Activated CD8-positive, alpha-beta memory T cell treated with anti-CD3 and anti-CD28 coated beads, Interleukin-2, amount 50 U/mL, for 24 hours (primary cell): ENCODE results near the gene PIK3R6.
"Not testable (repeated sequence)": the region's sequence is repeated elsewhere in the genome, so short reads cannot be mapped to it uniquely, and the experiment has no call there.

Experiments used
- DNase-seq: peaks from one replicate; pipeline ENCODE4 v3.0.0-alpha.2; 2020; ENCODE audit errors: extremely low read depth

PIK3R6 gene

DNA sequence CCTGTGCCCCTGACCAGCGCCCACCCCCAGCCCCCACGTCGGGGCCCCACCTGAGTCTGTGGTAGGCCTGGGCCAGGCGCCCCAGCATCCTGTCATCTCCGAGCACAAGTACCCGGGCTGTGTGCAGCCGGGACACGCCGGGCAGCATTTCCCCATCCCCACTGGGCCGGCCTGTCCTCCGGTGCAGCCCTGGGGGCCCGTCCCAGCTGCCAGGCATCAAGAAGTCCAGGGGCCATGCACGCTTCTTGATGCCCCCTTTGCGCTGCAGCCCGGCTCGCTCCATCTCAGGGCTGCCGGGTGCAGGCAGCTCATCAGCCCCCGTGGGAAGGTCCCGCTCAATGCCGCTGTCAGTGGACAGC lies 39.0 kb downstream of the PIK3R6 start:
- no peak for DNase-seq

DNA sequence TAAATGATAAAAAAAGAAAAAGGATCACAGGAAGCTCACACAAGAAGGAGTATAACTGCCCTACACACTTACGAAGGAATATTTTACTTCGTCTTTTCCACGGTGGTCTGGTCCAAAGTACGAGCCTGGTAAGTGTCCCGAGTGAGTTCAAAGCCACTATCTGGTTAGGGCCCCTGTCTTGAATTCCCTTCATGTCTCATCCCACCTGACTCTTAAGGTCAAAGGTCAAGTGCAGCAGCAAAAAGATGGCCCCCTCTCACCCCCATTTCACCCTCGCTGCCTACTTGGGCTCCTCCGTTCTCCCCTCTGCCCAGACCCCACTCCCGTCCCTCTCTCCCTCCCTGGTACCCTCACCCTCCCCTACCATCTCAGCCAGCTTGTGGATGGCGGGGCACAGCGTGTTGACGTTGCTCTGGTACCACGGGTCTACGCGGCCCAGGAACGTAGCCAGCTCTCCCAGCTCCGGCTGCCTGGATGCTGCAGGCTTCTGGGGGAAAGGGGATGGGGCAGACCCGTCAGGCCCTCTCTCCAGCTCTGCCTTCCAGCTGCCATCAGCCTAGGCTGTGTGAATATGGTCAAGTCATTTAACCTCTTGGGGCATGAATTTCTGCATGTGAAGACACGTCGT lies 40.6 kb downstream of the PIK3R6 start:
- DNase-seq, result no peak

DNA sequence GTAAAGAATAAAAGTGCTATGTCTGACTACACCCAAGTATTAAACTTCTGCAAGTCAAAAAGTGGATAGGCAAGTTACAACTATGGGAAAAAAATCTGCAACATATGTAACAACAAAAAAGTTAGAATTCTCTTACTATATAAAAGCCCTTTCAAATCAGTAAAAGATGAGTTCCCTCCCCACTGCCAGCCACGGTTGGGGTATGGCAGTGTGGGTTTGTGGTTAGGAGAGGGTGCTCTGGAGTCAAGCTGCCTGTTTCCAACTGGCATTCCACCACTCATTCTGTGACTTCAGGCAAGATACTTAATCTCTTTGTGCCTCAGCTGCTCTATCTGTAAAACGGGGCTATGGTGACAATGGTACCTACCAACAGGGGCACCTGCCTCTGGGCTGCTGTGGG lies 41.7 kb downstream of the PIK3R6 start:
- no peak for DNase-seq

DNA sequence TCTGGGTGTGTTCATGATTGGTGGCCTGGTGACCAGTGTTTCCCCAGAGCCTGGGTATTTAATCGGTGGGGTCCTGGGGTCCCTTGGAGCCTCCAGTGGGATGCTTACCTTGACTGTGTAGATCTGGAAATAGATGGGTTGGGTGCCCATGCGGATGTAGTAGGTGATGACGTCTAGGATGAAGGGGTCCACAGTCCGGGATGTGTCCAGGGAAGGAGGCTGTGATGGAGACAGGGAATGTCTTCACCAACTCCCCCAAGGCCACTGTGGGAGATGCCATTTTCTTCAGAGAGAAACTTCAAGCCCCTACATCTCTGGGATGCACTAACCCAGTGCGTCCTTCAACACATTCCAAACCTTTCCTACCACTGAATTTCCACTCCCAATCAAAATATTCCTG lies 44.2 kb downstream of the PIK3R6 start:
- DNase-seq, result no peak

DNA sequence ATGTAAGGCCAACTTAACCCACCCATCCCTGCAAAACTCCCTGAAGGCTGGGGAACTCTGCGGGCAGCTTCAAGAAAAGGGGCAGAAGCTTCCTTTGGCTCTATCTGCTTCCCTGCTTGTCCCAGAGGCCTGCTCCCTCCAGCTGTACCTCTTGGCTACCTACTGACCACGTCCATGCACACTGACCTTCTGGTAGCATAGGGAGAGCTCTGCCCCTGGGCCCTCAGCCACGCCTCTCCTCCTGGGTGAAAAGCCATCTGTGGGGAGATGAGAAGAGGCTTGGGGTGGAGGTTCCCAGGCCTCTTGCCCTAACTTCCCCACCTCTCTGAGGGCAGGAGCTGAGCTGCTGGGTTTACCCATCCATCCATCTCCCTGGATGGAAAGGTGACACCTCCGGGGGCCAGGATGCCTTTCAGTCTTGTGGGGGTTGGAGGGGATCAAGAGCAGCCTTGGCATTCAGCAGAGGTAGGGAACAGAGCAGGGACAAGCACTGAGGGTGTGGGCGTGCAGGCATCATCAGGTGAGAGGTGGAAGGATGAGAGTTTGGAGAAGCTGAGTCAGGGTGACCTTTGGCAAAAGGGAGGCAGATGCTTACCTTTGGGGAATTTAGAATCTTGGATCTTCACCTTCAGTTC lies 45.0 kb downstream of the PIK3R6 start:
- DNase-seq, result no peak

DNA sequence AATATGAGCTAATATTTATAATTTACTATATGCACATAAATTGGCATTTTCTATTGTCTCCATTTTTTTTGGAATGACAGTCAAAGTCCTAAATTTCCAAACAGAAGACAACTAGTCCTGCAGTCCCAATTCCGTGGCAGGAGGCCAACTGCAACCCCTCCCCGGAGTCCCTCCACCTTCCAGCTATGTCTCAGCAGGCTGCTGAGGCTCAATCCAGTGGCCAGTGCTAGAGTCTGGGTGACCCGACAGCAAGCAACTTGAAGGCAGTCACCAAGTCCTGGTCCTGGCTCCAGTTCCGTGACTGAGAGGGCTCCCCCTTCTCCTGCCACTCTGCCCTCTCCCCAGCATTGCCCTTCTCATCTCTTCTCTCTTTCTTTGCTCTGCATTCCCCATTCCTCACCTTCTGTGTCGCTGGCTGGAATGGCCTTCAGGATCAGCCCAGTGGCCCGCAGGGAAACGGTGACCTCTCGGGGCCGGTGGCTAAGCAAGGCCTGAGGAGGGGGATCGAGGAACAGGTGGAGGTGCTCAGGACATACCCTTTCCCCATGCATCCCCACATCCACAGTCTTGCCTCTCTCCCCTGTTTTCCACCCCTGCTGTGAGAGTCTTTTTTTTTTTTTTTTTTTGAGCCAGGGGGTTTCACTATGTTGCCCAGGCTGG lies 45.9 kb downstream of the PIK3R6 start:
- no peak for DNase-seq

DNA sequence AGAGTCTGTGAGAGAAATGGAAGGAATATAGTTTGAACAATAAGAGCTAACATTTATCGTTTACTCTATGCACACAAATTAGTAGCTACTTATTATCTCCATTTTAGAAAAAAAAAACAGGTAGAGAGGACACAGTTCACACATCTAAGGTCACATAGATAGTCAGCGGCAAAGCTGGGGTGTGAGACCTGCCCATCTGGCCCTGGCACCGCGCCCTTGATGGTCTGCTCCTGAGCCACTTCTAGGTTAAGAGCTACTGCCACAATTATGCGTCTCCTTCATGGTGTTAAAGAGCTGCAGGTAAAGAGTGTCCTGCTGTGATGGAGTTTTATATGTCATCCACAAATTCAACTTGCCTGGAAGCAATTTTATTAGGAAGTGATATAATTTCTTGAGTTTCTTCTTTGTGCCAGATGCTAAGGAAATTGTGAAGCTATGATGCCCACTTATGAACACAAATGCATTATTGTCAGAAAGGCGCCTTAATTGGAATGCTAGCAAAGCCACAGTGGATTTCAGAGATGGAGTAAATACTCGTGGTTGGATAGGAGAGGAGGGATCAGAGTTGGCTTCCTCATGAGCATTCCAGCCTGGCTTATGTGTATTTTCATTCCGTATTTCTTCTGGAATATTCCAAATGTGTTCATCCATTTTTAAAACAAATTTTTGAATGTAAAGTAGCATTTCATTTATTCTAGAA lies 47.0 kb downstream of the PIK3R6 start:
- DNase-seq, result no peak

DNA sequence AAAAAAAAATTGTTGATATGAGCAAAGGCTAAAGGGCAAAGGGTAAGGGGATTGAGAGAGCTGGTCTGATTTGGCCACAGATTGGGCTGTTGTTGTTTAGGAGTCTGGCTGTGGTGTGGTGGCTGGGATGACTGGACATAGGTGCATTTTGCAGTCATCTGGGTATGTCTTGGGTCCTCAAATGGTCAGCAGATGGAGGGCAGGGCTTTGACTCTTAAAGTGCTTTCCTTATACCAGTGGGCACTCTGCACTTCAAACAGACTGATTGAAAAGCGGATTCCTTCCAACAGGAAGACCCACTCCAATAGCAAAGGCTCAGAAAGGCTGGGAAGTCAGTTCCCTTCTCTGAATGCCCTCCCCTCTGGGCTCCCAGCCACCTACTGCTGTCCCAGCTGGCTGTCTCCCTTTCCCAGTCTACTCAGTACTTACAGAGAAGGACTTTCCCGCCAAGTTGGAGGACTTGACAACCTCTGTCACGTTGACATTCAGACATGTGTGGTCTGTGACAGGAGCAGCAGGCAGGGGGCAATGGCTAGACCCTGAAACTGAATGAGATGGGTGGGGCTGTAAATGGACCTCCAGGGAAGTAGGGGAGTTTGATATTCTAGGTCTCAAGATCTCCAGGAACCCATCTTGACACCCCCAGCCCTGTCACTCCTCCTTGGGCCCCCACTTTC lies 48.7 kb downstream of the PIK3R6 start:
- DNase-seq, result no peak

DNA sequence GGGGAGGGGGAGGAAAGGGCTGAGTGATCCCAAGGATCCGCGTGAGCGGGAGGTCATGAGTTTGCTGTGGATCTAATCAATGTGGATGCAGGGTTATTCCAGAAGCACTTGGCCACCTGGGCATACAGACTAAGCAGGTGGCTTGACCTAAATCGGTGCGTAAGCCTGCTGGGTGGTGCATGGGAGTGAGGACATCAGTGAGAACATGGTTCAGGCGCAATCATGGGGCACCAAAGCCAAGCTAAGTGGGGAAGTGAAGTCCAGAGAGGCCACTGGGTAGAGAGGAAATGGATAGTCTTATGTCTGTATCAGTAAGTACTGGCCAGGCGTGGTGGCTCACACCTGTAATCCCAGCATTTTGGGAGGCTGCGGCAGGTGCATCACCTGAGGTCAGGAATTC lies 49.4 kb downstream of the PIK3R6 start:
- DNase-seq, result no peak

DNA sequence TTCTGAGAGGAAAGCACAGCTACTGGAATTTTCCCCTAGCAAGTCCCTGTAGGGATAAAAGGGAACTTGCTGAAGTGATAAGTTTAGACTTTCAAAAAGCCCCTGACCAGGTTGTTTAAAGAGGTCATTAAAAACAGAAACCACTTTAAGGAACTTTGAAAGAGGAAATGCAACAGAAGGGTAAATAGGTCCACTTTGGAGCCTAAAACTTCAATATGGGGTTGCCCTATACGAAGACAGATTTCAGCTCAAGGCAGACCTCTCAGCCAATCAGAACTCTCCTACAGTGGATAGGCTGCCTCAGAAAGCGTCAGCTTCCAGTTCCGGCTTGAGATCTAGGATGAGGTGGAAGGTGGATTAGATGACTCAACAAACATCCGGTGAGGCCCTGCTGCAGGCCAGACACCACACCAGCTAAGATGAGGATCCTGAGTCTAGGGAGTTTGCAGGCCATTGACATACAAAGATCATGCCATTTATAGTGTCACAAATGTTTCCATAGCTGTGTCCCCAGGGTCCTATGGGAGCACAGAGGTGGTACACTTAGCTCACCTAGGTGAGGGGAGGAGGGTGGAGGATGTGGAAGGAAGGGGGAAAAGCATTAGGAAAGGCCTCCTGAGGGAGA lies 60.4 kb downstream of the PIK3R6 start:
- DNase-seq, result no peak

DNA sequence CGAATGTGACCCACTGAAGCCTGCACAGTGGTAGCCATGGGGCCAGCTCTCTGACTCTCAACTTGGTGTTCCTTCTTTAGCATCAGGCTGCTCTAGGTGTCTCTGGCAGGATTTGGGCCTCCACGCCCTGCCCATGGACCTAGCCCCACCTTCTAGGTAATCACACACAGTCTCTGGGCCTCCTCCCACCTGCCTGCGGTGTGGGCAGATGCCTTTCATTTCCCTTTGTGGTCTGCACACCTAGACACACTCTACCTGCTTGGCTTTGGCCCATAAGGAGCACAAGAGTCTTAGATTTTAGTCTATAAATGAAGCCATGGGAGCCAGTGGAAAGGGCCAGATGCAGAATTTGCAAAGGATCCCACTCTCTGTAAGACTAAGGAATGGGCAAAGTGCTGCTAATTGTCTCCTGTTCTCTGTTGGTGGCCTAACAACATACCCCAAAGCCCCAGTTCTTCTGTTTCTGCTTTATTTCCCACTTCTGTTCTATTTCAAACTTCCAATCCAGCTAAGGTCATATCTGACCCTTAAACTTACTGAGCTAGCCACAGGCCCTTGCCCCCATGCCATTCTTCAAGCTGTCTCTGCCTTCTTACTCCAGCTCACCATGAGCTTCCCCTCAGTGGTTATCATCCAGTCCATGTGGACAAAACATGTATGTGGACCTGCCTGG lies 61.1 kb downstream of the PIK3R6 start:
- no peak for DNase-seq

DNA sequence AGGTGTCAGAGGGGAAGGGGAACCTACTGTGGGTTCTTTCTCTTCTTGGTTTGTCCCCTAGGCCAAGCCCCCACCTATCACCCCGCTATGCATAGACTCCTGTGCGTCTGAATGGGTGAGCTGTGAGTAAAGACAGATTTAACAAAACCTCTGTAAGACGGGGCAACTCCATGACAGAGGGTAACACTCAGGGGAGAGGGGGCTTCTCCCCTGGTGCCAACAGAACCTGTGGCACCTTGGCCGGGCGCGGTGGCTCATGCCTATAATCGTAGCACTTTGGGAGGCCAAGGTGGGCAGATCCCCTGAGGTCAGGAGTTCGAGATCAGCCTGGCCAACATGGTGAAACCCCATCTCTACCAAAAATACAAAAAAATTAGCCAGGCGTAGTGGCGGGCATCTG lies 62.1 kb downstream of the PIK3R6 start:
- DNase-seq, result not testable (repeated sequence)

DNA sequence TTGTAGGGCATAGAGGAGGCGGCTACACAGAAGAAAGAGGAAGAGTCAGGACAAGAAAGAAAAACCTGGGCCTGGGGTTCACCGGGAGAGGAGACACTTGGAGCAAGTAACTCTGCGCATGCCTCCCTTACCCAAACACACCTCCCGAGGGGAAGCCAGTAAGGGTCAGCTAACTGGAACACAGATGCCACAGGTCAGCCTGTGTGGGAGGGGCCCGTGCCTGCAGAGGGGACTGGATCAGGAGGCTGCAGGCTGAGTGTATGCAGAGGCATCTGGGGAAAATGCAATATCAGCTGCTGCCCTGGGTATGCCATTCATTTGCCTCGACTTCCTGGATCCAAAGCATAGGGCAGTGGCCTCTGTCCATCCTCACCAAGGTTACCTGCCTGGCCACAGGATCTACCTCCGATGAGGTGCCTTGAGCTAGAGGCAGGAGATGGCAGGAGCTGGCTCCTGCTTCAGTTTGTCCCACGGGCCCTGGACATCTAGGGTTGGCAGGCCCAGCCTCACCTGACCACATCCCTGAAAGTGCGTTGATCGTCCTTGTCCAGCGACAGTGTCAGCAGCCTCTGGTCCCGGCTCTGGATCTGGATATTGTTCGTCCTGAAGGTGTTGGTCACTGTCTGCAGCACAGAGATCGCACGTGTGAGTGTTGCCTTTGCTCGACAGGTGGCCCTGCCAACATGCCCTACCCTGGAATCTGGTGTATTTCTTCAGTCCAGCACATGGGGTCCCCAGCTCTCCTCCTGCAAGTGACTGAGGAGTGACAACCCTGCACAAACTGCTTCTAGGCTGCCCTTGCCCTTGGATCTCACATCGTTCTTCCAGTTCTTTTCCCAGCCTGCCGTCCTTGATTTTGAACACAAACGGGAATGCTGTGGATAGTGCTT lies 63.7 kb downstream of the PIK3R6 start:
- DNase-seq, result no peak

DNA sequence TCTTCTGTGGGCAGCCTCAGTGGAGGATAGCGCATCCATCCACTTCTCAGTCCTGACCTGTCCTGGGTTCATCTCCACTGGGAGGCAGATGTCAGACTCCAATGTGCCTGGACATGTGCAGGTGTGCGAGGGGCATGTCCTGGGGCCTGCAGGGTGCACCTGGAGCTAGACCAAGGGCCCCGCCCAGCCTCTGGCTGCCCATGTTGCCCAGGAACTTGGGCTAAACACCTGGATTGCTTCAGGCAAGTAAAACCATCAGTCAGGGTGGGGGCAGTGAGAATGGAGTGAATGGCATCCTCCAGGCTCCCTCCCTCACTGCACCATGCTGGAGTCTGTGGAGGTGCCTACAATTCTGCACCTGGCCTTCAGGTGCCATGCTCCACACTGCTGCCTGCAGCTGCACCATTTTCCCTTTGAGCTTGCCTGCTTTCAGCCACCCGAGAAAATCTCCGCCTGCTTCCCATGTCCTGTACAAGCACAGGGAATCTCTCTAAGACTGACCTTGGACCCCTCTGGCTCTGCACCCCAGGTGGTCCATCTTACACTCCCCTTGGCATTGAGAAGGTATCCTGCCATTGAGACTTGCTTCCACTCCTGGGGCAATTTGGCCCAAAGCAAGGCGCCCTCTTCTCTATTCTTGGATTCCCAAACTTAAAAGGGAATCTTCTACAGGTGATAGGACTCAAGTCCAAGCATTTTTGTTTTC lies 66.2 kb downstream of the PIK3R6 start:
- DNase-seq, result no peak

DNA sequence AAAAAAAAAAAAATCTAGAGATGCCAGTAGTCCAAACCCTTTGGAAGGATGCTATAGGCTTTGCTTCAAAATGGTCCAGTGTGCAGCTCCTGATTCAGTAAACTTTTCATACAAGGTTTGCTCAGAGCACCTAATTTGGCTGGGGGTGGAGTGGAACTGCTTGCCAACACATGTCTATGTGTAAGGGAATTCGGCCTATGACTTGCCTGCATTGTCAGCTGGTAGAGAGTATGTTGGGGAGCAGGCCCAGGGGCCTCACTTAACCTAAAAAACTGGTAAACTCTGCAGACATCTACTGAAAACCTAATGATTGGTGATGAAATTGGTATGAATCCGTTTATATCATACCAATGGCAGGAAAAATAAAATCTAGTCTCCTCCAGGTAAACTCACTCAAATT lies 66.8 kb downstream of the PIK3R6 start:
- no peak for DNase-seq

DNA sequence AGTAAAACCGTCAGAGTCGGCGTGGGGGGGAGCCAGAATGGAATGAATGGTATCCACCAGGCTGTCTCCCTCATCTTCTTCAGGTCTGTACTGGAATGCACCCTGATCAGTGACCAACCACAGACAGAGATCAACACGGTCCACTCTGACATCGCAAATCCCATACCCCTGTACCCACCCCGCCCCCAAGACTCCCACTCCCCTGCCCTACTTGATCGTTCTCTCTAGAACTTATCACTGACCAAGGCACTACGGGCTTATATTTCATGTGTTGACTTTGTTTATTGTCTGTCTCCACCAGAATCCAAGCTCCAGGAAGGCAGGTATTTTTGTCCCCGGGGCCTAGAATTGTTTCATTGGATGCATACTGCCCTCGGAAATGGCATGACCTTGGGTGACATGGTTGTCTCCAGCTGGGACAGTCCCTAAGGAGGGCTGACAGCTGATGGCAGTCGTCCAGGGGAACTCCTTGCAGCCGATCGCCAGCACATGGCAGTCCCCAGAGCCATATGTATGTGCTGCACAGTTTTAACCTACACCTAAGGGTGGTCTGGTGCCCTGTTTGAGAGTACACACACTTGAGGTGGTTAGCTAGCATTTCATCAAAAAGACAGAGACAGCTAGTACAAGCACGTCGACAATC lies 67.8 kb downstream of the PIK3R6 start:
- DNase-seq, result no peak

DNA sequence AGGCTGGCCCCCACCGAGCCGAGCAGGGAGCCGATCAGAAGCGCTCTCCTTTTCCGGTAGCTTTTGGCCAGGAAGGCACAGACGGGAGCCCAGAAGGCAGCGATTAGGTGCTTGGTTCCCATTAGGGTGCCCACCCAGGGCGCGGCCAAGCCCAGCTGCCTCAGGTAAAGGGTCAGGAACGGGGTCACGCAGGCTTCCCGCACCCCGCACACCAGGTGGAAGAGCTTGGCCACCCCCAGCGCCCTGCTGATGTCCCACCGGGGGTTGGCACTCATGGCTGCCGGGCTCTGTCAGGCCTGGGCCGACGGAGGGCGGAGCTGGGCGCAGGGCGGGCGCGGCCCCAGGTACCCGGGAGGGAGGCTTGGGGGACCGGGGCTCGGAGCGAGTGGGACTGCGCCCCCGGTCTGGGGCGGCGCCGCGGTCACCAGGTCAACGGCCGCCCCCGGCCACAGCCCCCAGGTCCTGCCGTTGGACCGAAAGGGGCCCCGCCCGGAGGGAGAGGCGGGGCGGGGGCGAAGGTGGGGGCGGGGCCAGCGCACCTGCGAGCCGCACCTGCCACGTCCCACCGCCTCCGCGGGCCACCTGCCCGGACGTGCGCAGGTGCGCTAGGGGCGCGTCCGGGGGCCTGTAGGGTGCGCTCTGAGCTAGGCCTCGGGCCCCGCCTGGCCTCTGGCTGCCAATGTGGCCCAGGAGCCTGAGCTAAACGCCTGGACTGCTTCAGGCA lies 68.5 kb downstream of the PIK3R6 start, which contains the start of gene MFSD6L:
Gene MFSD6L, minus strand, starts transcription at position 520 of the 724 bp plus-strand sequence. Its CDS starts 245 bp downstream, at position 275.
- DNase-seq, result no peak

DNA sequence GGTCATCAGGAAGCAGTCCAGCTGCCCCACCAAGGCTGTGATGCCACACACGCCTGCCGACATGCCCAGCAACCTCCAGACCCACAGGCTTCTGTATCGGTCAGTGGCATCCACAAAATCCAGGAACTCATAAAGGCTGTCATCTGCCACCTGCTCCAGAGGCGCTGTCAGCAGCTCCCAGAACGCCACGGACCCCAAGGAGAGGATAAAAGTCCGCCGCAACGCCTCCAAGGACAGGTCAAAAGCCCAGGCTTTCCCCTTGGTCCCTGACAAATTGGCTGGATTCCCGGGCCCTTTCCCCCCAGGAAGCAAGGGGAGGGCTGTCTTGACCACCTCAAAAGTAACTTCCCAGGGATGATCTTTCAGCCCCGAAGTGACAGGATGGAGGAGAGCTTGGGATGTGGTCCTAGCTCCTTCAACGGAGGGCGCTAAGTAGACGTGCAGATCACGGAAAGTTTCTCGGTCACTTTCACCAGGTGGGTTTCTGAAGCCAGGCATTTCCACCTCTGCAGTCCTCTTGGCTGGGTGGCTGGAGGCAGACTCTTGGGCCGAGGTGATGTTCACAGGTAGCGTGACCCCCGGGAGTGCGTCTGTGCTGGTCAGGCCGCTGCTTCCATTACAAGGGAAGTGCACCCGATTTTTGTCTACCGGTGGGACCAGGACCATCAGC lies 69.2 kb downstream of the PIK3R6 start:
- no peak for DNase-seq
